HepG2 (cell line): ENCODE data around the gene TNFSF13. TPM values are rescaled to one million over a fixed set of nuclear protein-coding genes. Genes with fewer than 3 reads are reported as not detected.

Source experiments
- ARNTL ChIP-seq: sonication (generic); formaldehyde crosslinking; IDR thresholded peaks from 2 replicates; pipeline ENCODE4 v1.4.0; 2020; ENCODE audit warnings: mild to moderate bottlenecking, missing genetic modification reagents
- ELF1 ChIP-seq: sonication (generic); formaldehyde crosslinking; IDR thresholded peaks from 2 replicates; pipeline ENCODE4 v1.4.0; 2020; ENCODE audit warnings: missing genetic modification reagents
- ELF3 ChIP-seq: IDR thresholded peaks from 2 replicates; pipeline ENCODE4 v1.6.1; 2016; ENCODE audit warnings: missing genetic modification reagents, missing compliant biosample characterization
- FIP1L1 ChIP-seq: fragments of 200-400 bp; formaldehyde crosslinking; IDR thresholded peaks from 2 replicates; pipeline ENCODE4 v1.6.1; 2018; ENCODE audit warnings: low read depth, mild to moderate bottlenecking, low read length, moderate library complexity, borderline replicate concordance; ENCODE audit not compliant: insufficient read depth
- HHEX ChIP-seq: IDR thresholded peaks from 2 replicates; pipeline ENCODE4 v1.6.1; 2016; ENCODE audit warnings: control low read depth
- HNRNPUL1 ChIP-seq: fragments of 200-400 bp; formaldehyde crosslinking; IDR thresholded peaks from 2 replicates; pipeline ENCODE4 v1.6.1; 2017; ENCODE audit warnings: low read depth, mild to moderate bottlenecking, low read length, moderate library complexity
- HOXD1 ChIP-seq: sonication (generic); formaldehyde crosslinking; IDR thresholded peaks from 2 replicates; pipeline ENCODE4 v1.5.0; 2020; ENCODE audit warnings: missing genetic modification reagents
- KAT8 ChIP-seq: IDR thresholded peaks from 2 replicates; pipeline ENCODE4 v1.6.1; 2016; ENCODE audit warnings: missing genetic modification reagents, missing compliant biosample characterization
- PHF21A ChIP-seq: sonication (generic); formaldehyde crosslinking; IDR thresholded peaks from 2 replicates; pipeline ENCODE4 v1.5.0; 2020; ENCODE audit warnings: mild to moderate bottlenecking, missing genetic modification reagents
- REL ChIP-seq: sonication (generic); formaldehyde crosslinking; conservative IDR thresholded peaks from 2 replicates; pipeline ENCODE4 v1.8.0; 2022; ENCODE audit warnings: mild to moderate bottlenecking, missing genetic modification reagents, moderate library complexity
- SMAD3 ChIP-seq: sonication (generic); formaldehyde crosslinking; IDR thresholded peaks from 2 replicates; pipeline ENCODE4 v1.4.0; 2020; ENCODE audit warnings: missing genetic modification reagents
- ZFP37 ChIP-seq: sonication (generic); formaldehyde crosslinking; IDR thresholded peaks from 2 replicates; pipeline ENCODE4 v1.4.0; 2020; ENCODE audit warnings: missing genetic modification reagents, borderline replicate concordance
- ZNF136 ChIP-seq: sonication (generic); formaldehyde crosslinking; IDR thresholded peaks from 2 replicates; pipeline ENCODE4 v1.8.1; 2022; ENCODE audit warnings: low read depth, mild to moderate bottlenecking, moderate library complexity, missing genetic modification reagents
- ZNF260 ChIP-seq: sonication (generic); formaldehyde crosslinking; IDR thresholded peaks from 2 replicates; pipeline ENCODE4 v1.4.0; 2020; ENCODE audit warnings: missing genetic modification reagents, low read depth, mild to moderate bottlenecking, borderline replicate concordance
- ZNF331 ChIP-seq: sonication (generic); formaldehyde crosslinking; IDR thresholded peaks from 2 replicates; pipeline ENCODE4 v1.4.0; 2020; ENCODE audit warnings: missing genetic modification reagents
- ZNF44 ChIP-seq: sonication (generic); formaldehyde crosslinking; IDR thresholded peaks from 2 replicates; pipeline ENCODE4 v1.5.1; 2020; ENCODE audit warnings: mild to moderate bottlenecking, missing genetic modification reagents
- ZNF83 ChIP-seq: sonication (generic); formaldehyde crosslinking; IDR thresholded peaks from 2 replicates; pipeline ENCODE4 v1.4.0; 2020; ENCODE audit warnings: missing genetic modification reagents, mild to moderate bottlenecking, borderline replicate concordance
- ZNF878 ChIP-seq: sonication (generic); formaldehyde crosslinking; IDR thresholded peaks from 2 replicates; pipeline ENCODE4 v1.8.1; 2023; ENCODE audit warnings: mild to moderate bottlenecking, missing genetic modification reagents, moderate library complexity
- polyA plus RNA-seq, 8 experiments: library from polyadenylated mRNA; depleted of rRNA in 3 of 8; stranded (reverse) in 7 of 8; unstranded in 1 of 8; fragments of >200 nt; fragmentation: Illumina TruSeq in 4 of 8; extraction: Trizol in 4 of 8; gene quantifications; 2 replicates each; pipeline versions ENCODE4 v1.2.1 to v1.2.3, GENCODE V29; 2011 to 2016; ENCODE audit warnings: low read depth in 4 of 8, missing spikeins in 1 of 8, mixed read lengths in 1 of 8; ENCODE audit not compliant: insufficient read depth in 1 of 8
- total RNA-seq, 5 experiments: library from RNA; depleted of rRNA; stranded (reverse); fragments of >200 nt; fragmentation: Illumina TruSeq; extraction: Trizol; gene quantifications; 2 replicates each; pipeline ENCODE4 v1.2.3, GENCODE V29; 2016; ENCODE audit warnings: low read depth in 1 of 5
- TF ChIP-seq, protein P1 (sequence below): sonication (generic); formaldehyde crosslinking; IDR thresholded peaks from 2 replicates; pipeline ENCODE4 v1.4.0; 2020; ENCODE audit warnings: mild to moderate bottlenecking, low read depth, missing genetic modification reagents
- TF ChIP-seq, protein P2 (sequence below): sonication (generic); formaldehyde crosslinking; IDR thresholded peaks from 2 replicates; pipeline ENCODE4 v1.4.0; 2020; ENCODE audit warnings: mild to moderate bottlenecking, missing genetic modification reagents
- TF ChIP-seq, protein P3 (sequence below): sonication (generic); formaldehyde crosslinking; IDR thresholded peaks from 2 replicates; pipeline ENCODE4 v1.4.0; 2020; ENCODE audit warnings: missing genetic modification reagents
- TF ChIP-seq, protein P4 (sequence below): sonication (generic); formaldehyde crosslinking; IDR thresholded peaks from 2 replicates; pipeline ENCODE4 v1.5.1; 2020; ENCODE audit warnings: missing genetic modification reagents, mild to moderate bottlenecking, borderline replicate concordance

Gene TNFSF13
- total and polyA plus RNA-seq, 2 of the 13 experiments (the other 11 are each of a cell fraction or from before 2014, with no cell fraction given) = 2.5 to 3.3 TPM

DNA sequence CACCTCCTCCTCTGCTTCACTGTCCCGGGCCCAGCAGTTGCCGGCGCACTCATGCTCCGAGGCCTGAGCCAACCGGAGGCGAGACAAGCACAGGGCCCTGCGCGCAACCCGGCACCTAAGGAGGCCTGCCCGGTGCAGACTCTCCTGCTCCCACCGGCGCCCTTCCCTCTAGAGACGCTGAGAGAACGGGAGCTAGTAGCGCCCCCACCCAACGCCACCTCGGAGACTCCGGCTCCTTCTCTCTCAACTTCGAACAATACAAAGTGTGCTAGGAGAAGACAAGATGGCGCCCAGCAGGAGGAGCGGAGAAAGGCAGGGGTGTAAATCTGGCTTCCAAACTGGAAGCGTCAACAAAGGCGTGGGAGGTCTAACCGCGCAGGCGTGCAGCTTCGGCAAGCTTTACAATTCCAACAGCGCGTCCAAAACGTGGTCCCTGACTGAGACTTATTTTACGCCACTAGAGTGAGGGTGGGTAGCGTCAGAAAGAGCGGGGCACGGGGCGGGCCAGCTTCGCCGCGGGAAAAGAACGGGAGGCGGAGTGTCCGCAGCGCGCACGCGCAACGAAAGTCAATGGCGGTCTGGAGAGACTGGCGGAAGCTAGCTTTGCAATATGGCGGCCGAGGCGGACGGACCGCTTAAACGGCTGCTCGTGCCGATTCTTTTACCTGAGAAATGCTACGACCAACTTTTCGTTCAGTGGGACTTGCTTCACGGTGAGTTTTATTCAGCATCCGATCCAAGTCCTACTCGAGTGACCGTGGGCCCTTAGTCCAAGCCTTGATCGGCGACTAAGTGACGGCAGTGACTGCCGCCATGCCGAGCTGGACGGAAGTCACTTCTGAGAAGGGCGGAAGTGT, 24.9 kb downstream of the TNFSF13 start, which contains the start of gene MPDU1 (continued):
- TF ChIP-seq, protein P1, sequence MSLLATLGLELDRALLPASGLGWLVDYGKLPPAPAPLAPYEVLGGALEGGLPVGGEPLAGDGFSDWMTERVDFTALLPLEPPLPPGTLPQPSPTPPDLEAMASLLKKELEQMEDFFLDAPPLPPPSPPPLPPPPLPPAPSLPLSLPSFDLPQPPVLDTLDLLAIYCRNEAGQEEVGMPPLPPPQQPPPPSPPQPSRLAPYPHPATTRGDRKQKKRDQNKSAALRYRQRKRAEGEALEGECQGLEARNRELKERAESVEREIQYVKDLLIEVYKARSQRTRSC (CRISPR knock-in tag) = no peak
- peak; percentile 44; the same call in 1 of the 2 replicates for TF ChIP-seq ARNTL (CRISPR knock-in tag)
- 0 out of 2 replicates have a peak, but pooled peaks have one; percentile 58 for TF ChIP-seq ZNF44 (CRISPR knock-in tag)
- peak; percentile 95 for TF ChIP-seq KAT8
- TF ChIP-seq, protein P2, sequence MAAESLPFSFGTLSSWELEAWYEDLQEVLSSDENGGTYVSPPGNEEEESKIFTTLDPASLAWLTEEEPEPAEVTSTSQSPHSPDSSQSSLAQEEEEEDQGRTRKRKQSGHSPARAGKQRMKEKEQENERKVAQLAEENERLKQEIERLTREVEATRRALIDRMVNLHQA (CRISPR knock-in tag) = no peak
- no peak for TF ChIP-seq ZNF83 (CRISPR knock-in tag)
- peak; percentile 77 for TF ChIP-seq ZFP37
- TF ChIP-seq HHEX = peak; percentile 37; the same call in 1 of the 2 replicates
- TF ChIP-seq ZNF878 (CRISPR knock-in tag) = peak; percentile 41; the same call in 1 of the 2 replicates
- TF ChIP-seq, protein P3, sequence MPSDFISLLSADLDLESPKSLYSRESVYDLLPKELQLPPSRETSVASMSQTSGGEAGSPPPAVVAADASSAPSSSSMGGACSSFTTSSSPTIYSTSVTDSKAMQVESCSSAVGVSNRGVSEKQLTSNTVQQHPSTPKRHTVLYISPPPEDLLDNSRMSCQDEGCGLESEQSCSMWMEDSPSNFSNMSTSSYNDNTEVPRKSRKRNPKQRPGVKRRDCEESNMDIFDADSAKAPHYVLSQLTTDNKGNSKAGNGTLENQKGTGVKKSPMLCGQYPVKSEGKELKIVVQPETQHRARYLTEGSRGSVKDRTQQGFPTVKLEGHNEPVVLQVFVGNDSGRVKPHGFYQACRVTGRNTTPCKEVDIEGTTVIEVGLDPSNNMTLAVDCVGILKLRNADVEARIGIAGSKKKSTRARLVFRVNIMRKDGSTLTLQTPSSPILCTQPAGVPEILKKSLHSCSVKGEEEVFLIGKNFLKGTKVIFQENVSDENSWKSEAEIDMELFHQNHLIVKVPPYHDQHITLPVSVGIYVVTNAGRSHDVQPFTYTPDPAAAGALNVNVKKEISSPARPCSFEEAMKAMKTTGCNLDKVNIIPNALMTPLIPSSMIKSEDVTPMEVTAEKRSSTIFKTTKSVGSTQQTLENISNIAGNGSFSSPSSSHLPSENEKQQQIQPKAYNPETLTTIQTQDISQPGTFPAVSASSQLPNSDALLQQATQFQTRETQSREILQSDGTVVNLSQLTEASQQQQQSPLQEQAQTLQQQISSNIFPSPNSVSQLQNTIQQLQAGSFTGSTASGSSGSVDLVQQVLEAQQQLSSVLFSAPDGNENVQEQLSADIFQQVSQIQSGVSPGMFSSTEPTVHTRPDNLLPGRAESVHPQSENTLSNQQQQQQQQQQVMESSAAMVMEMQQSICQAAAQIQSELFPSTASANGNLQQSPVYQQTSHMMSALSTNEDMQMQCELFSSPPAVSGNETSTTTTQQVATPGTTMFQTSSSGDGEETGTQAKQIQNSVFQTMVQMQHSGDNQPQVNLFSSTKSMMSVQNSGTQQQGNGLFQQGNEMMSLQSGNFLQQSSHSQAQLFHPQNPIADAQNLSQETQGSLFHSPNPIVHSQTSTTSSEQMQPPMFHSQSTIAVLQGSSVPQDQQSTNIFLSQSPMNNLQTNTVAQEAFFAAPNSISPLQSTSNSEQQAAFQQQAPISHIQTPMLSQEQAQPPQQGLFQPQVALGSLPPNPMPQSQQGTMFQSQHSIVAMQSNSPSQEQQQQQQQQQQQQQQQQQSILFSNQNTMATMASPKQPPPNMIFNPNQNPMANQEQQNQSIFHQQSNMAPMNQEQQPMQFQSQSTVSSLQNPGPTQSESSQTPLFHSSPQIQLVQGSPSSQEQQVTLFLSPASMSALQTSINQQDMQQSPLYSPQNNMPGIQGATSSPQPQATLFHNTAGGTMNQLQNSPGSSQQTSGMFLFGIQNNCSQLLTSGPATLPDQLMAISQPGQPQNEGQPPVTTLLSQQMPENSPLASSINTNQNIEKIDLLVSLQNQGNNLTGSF (CRISPR knock-in tag) = peak; percentile 83
- TF ChIP-seq HOXD1 (CRISPR knock-in tag) = peak; percentile 79
- TF ChIP-seq SMAD3 (CRISPR knock-in tag) = peak; percentile 35; the same call in 1 of the 2 replicates
- TF ChIP-seq REL (CRISPR knock-in tag) = no peak
- TF ChIP-seq PHF21A = no peak
- TF ChIP-seq FIP1L1 = 0 out of 2 replicates have a peak, but pooled peaks have one; percentile 7
- no peak for TF ChIP-seq ZNF260 (CRISPR knock-in tag)
- TF ChIP-seq HNRNPUL1 = no peak
- peak; percentile 73 for TF ChIP-seq ELF3 (CRISPR knock-in tag)
- TF ChIP-seq ZNF136 = peak; percentile 78; the same call in 1 of the 2 replicates
- TF ChIP-seq ZNF331 (CRISPR knock-in tag) = no peak
- TF ChIP-seq, protein P4, sequence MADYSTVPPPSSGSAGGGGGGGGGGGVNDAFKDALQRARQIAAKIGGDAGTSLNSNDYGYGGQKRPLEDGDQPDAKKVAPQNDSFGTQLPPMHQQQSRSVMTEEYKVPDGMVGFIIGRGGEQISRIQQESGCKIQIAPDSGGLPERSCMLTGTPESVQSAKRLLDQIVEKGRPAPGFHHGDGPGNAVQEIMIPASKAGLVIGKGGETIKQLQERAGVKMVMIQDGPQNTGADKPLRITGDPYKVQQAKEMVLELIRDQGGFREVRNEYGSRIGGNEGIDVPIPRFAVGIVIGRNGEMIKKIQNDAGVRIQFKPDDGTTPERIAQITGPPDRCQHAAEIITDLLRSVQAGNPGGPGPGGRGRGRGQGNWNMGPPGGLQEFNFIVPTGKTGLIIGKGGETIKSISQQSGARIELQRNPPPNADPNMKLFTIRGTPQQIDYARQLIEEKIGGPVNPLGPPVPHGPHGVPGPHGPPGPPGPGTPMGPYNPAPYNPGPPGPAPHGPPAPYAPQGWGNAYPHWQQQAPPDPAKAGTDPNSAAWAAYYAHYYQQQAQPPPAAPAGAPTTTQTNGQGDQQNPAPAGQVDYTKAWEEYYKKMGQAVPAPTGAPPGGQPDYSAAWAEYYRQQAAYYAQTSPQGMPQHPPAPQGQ (CRISPR knock-in tag) = no peak
- TF ChIP-seq ELF1 (CRISPR knock-in tag) = peak; percentile 95
